Trophoblast cell (in vitro differentiated cells and primary cell): ENCODE measurements around the gene SP140L.
"Not testable (repeated sequence)": the region's sequence is repeated elsewhere in the genome, so short reads cannot be mapped to it uniquely, and the experiment has no call there.

Experiments used
- DNase-seq, 2 donors: peaks; one replicate each; pipeline ENCODE4 v3.0.0-alpha.2; 2016
- H2AFZ ChIP-seq: 2 replicates; pipeline ENCODE4 v1.6.1; 2013; ENCODE audit warnings: low read length, moderate library complexity, mild to moderate bottlenecking; ENCODE audit not compliant: insufficient read depth, poor library complexity
- H2AK5ac ChIP-seq: 2 replicates; pipeline ENCODE4 v1.6.1; 2013; ENCODE audit warnings: mild to moderate bottlenecking, low read length
- H2BK120ac ChIP-seq: 2 replicates; pipeline ENCODE4 v1.6.1; 2013; ENCODE audit warnings: low read length, mild to moderate bottlenecking, moderate library complexity; ENCODE audit not compliant: insufficient read depth, poor library complexity
- H2BK12ac ChIP-seq: 2 replicates; pipeline ENCODE4 v1.6.1; 2013; ENCODE audit warnings: mild to moderate bottlenecking, low read length, moderate library complexity
- H2BK5ac ChIP-seq: 2 replicates; pipeline ENCODE4 v1.6.1; 2013; ENCODE audit warnings: low read length, low read depth, moderate library complexity, mild to moderate bottlenecking; ENCODE audit not compliant: poor library complexity
- H3K14ac ChIP-seq: 2 replicates; pipeline ENCODE4 v1.6.1; 2013; ENCODE audit warnings: mild to moderate bottlenecking, low read length
- H3K18ac ChIP-seq: 2 replicates; pipeline ENCODE4 v1.6.1; 2013; ENCODE audit warnings: mild to moderate bottlenecking, low read length
- H3K23ac ChIP-seq: 2 replicates; pipeline ENCODE4 v1.6.1; 2013; ENCODE audit warnings: low read length
- H3K27ac ChIP-seq: 2 replicates; pipeline ENCODE4 v1.5.1; 2013; ENCODE audit warnings: low read depth, mild to moderate bottlenecking, inconsistent platforms, low read length, moderate library complexity
- H3K27me3 ChIP-seq: 2 replicates; pipeline ENCODE4 v1.6.1; 2013; ENCODE audit warnings: inconsistent platforms, mild to moderate bottlenecking, low read length, moderate library complexity; ENCODE audit not compliant: insufficient read depth
- H3K36me3 ChIP-seq, 2 experiments: 1 replicate in 1 of 2; 2 replicates in 1 of 2; pipeline ENCODE4 v1.6.1; 2013; ENCODE audit warnings: low read length in 2 of 2, mild to moderate bottlenecking in 2 of 2, moderate library complexity in 1 of 2; ENCODE audit not compliant: insufficient read depth in 2 of 2, control insufficient read depth in 1 of 2
- H3K4ac ChIP-seq: 2 replicates; pipeline ENCODE4 v1.6.1; 2013; ENCODE audit warnings: low read depth, mild to moderate bottlenecking, low read length, moderate library complexity
- H3K4me1 ChIP-seq, 2 experiments: 1 replicate in 1 of 2; 2 replicates in 1 of 2; pipeline ENCODE4 v1.6.1; 2013; ENCODE audit warnings: low read length in 2 of 2, mild to moderate bottlenecking in 2 of 2, moderate library complexity in 1 of 2; ENCODE audit not compliant: insufficient read depth in 2 of 2, control insufficient read depth in 1 of 2
- H3K4me2 ChIP-seq: 2 replicates; pipeline ENCODE4 v1.6.1; 2013; ENCODE audit warnings: inconsistent platforms, mild to moderate bottlenecking, low read length, moderate library complexity
- H3K4me3 ChIP-seq: 2 replicates; pipeline ENCODE4 v1.5.1; 2013; ENCODE audit warnings: mild to moderate bottlenecking, low read depth, low read length, inconsistent platforms
- H3K79me1 ChIP-seq: one replicate; pipeline ENCODE4 v1.6.1; 2013; ENCODE audit warnings: low read length
- H3K79me2 ChIP-seq: 2 replicates; pipeline ENCODE4 v1.6.1; 2013; ENCODE audit warnings: low read length, mild to moderate bottlenecking; ENCODE audit not compliant: control insufficient read depth, insufficient read depth, poor library complexity
- H3K9ac ChIP-seq: 2 replicates; pipeline ENCODE4 v1.6.1; 2013; ENCODE audit warnings: mild to moderate bottlenecking, low read length
- H3K9me3 ChIP-seq: 2 replicates; pipeline ENCODE4 v1.6.1; 2013; ENCODE audit warnings: low read depth, mild to moderate bottlenecking, control low read depth, inconsistent platforms, low read length; ENCODE audit not compliant: insufficient read depth
- H4K12ac ChIP-seq: 2 replicates; pipeline ENCODE4 v1.6.1; 2013; ENCODE audit warnings: low read depth, mild to moderate bottlenecking, low read length, moderate library complexity
- H4K8ac ChIP-seq: 2 replicates; pipeline ENCODE4 v1.6.1; 2013; ENCODE audit warnings: low read depth, mild to moderate bottlenecking, low read length, moderate library complexity
- H4K91ac ChIP-seq: one replicate; pipeline ENCODE4 v1.6.1; 2013; ENCODE audit warnings: low read depth, mild to moderate bottlenecking, low read length, moderate library complexity
- WGBS: extraction: QIAGEN DNeasy Blood & Tissue Kit; methylation state at CpG from one replicate; pipeline ENCODE4 v1.1.7; 2013; ENCODE audit warnings: missing lambda C conversion rate; ENCODE audit not compliant: insufficient read length, insufficient coverage; ENCODE audit errors: extremely low coverage; 5-methylcytosine and 5-hydroxymethylcytosine counted together

The SP140L gene

DNA sequence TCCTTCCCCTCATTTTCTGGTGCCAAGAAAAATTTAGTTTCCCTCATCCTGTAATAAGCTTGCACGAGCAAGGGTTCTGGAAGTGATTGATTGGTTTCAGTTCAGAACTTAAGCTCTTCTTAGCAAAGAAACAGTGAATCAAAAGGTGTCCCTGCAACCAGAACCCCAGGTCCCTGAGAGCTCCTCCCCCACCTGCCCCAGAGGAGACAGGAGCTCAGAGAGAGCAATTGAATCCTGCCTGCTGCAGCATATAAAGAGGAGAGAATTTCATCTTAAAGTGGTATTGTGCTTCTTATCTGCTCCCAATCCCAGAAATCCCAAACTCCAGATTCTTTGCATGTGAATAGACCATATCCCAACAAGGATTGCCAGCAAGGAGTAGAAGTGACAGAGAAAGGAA is 15.4 kb upstream of the SP140L start:
- not testable (repeated sequence) for H3K79me2 ChIP-seq, H3K4ac ChIP-seq, H4K91ac ChIP-seq, H3K27ac ChIP-seq, H3K18ac ChIP-seq, H2AFZ ChIP-seq, H4K12ac ChIP-seq, H3K4me2 ChIP-seq, H4K8ac ChIP-seq, H3K27me3 ChIP-seq, H2BK120ac ChIP-seq, H3K23ac ChIP-seq, H2AK5ac ChIP-seq, H2BK5ac ChIP-seq, H3K9me3 ChIP-seq, H3K36me3 ChIP-seq, DNase-seq, H3K14ac ChIP-seq, H3K4me3 ChIP-seq, H3K9ac ChIP-seq, H3K79me1 ChIP-seq, H2BK12ac ChIP-seq, H3K4me1 ChIP-seq
- no CpG with 5 or more reads among the region's 1 CpG for WGBS

GRCh38 chr2:230312638-230313037 is 14.4 kb upstream of the SP140L start:
- Histone ChIP-seq H3K4ac (no peak overlapping the region), H3K9me3 (peaks cover 3% of the 10 kb centered on the region), H3K79me1 (no peaks in the 10 kb centered on the region), H3K27ac (no peak overlapping the region), H3K14ac (no peak overlapping the region), H4K8ac (no peak overlapping the region), H2BK120ac (no peak overlapping the region), H3K18ac (no peak overlapping the region), H2AFZ (no peak overlapping the region), H3K27me3 (no peaks in the 10 kb centered on the region), H3K36me3 (no peaks in the 10 kb centered on the region), H4K91ac (no peak overlapping the region), H3K79me2 (no peaks in the 10 kb centered on the region), H2AK5ac (no peak overlapping the region), H2BK5ac (no peak overlapping the region), H2BK12ac (no peak overlapping the region), H3K4me2 (no peak overlapping the region), H3K4me3 (no peak overlapping the region), H4K12ac (no peak overlapping the region), H3K23ac (no peak overlapping the region), H3K9ac (no peak overlapping the region), H3K4me1 (no peaks in the 10 kb centered on the region)
- no CpG with 5 or more reads among the region's 2 CpGs for WGBS
- no peak for DNase-seq

DNA sequence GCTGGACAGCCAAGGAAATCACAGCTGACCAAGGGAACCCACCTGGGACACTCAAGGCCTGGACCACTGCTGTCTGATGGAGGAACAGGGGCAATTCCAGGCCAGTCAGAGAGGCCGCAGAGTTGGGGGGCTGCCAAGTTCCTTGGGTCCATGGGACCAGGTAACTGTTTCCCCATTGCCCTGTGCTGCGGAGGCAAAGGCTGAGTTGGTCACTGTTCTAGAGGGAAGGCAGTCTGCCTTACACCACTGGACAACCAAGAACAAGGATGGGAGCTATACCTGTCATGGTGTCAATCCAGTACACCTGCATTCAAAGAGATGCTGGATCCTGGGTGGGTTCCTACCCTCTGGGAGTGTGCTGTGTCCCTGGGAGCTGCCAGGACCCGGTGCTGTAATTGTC is 9.6 kb upstream of the SP140L start:
- H3K79me1 ChIP-seq: no peaks in the 10 kb centered on the region
- H3K14ac ChIP-seq: no peak overlapping the region
- no peaks in the 10 kb centered on the region for H3K36me3 ChIP-seq
- DNase-seq: no peak
- H4K91ac ChIP-seq: no peak overlapping the region
- no peak overlapping the region for H3K23ac ChIP-seq
- H3K18ac ChIP-seq: no peak overlapping the region
- no peaks in the 10 kb centered on the region for H3K27me3 ChIP-seq
- no peak overlapping the region for H2AK5ac ChIP-seq
- no peak overlapping the region for H3K9ac ChIP-seq
- H2AFZ ChIP-seq: no peak overlapping the region
- H3K9me3 ChIP-seq: peaks cover 8% of the 10 kb centered on the region
- no peaks in the 10 kb centered on the region for H3K79me2 ChIP-seq
- no peak overlapping the region for H2BK5ac ChIP-seq
- WGBS: no CpG with 5 or more reads among the region's 3 CpGs
- no peak overlapping the region for H2BK12ac ChIP-seq
- no peaks in the 10 kb centered on the region for H3K4me1 ChIP-seq
- no peak overlapping the region for H4K8ac ChIP-seq
- no peak overlapping the region for H4K12ac ChIP-seq
- no peak overlapping the region for H3K27ac ChIP-seq
- H2BK120ac ChIP-seq: no peak overlapping the region
- no peak overlapping the region for H3K4me3 ChIP-seq
- H3K4me2 ChIP-seq: no peak overlapping the region
- no peak overlapping the region for H3K4ac ChIP-seq

DNA sequence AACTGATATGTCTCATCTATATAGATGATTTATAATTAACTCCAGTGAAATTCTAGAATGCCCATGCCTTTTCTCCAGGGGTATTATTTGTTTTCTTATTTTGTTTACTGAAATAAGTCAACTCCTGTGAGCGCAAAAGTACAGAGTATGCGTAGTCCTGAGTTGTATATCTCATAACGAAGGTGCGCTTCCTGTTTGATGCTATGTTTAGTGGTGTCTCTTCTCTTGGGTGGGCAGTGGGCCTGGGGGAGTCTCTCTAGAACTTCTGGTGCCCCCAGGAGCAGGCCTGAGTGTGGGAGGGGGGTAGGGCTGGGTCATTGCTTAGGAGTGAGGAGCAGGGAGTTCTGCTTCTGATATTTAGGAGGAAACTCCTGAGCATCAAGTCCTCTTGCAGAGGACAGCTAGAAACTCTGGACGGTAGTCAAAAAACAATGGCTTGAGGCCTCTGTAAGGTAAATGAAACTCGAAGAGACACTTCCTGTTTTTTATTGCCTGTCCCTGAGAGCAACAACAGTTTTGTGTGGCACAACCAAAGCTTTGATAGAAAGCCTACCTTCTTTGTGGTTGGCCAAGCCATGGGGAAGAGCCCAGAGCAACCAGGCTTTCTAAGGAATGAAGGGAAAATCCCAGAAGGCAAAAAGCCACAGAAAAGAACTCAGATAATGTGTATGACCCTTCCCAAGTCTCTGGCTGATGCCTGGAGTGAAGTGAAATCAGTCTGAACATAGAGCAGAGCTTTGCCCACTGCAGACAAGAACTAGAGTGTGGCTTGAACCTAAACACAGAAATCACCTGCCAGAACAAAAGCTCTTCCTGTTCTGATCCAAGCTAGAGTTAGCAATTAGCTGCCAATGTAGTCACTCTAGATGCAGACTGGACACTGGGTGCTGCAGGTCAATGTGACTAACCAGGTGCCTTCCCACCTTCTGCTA is 8.5 kb upstream of the SP140L start:
- no peaks in the 10 kb centered on the region for H3K27me3 ChIP-seq
- no peak overlapping the region for H3K18ac ChIP-seq
- peaks cover 14% of the 10 kb centered on the region for H3K9me3 ChIP-seq
- H3K14ac ChIP-seq: no peak overlapping the region
- no peaks in the 10 kb centered on the region for H3K79me1 ChIP-seq
- no peak overlapping the region for H3K4me3 ChIP-seq
- no peak overlapping the region for H2BK12ac ChIP-seq
- H3K4me1 ChIP-seq: no peaks in the 10 kb centered on the region
- H2BK120ac ChIP-seq: no peak overlapping the region
- no peak overlapping the region for H3K4me2 ChIP-seq
- no peak overlapping the region for H3K27ac ChIP-seq
- no peak overlapping the region for H4K91ac ChIP-seq
- WGBS: no CpG with 5 or more reads among the region's 6 CpGs
- H2AFZ ChIP-seq: no peak overlapping the region
- no peak overlapping the region for H4K12ac ChIP-seq
- H3K23ac ChIP-seq: no peak overlapping the region
- no peak overlapping the region for H3K4ac ChIP-seq
- H2BK5ac ChIP-seq: no peak overlapping the region
- H3K36me3 ChIP-seq: no peaks in the 10 kb centered on the region
- H3K79me2 ChIP-seq: no peaks in the 10 kb centered on the region
- no peak overlapping the region for H3K9ac ChIP-seq
- no peak for DNase-seq
- H2AK5ac ChIP-seq: no peak overlapping the region
- H4K8ac ChIP-seq: no peak overlapping the region
